DND-41 (cell line): ENCODE results near the gene CLP1.

ENCODE experiments used
- EZH2 ChIP-seq: IDR thresholded peaks from 3 replicates; pipeline ENCODE4 v1.6.1; 2012; ENCODE audit warnings: borderline replicate concordance, low read depth, mild to moderate bottlenecking, moderate library complexity, low read length, inconsistent platforms; ENCODE audit not compliant: severe bottlenecking
- TF ChIP-seq, protein P1 (sequence below): IDR thresholded peaks from 2 replicates; pipeline ENCODE4 v1.5.1; 2012; ENCODE audit warnings: borderline replicate concordance, low read length, moderate library complexity, mild to moderate bottlenecking; ENCODE audit not compliant: poor library complexity, severe bottlenecking; ENCODE audit errors: extremely low read depth

DNA sequence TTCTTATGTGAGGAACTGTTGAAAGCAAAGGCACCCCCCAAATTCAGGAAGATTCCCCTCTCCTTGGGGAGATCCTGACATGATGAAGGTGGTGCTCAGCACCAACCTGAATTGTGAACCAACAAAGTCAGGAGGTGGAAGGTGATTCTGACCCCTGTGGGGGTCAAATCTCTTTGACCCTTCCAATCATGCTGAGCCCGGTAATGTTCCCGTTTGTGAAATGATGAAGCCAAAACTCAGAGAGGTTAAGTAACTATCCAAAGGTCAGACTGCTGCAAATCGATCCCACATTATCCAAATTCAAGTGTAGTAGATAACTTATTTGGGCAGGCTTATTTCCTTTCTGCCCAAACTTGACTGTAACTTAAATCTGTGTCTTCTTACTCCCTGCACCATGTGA lies 41.0 kb upstream of the CLP1 start:
- TF ChIP-seq, protein P1, sequence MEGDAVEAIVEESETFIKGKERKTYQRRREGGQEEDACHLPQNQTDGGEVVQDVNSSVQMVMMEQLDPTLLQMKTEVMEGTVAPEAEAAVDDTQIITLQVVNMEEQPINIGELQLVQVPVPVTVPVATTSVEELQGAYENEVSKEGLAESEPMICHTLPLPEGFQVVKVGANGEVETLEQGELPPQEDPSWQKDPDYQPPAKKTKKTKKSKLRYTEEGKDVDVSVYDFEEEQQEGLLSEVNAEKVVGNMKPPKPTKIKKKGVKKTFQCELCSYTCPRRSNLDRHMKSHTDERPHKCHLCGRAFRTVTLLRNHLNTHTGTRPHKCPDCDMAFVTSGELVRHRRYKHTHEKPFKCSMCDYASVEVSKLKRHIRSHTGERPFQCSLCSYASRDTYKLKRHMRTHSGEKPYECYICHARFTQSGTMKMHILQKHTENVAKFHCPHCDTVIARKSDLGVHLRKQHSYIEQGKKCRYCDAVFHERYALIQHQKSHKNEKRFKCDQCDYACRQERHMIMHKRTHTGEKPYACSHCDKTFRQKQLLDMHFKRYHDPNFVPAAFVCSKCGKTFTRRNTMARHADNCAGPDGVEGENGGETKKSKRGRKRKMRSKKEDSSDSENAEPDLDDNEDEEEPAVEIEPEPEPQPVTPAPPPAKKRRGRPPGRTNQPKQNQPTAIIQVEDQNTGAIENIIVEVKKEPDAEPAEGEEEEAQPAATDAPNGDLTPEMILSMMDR: no peak
- TF ChIP-seq EZH2: no peak
